Retinal pigment epithelial cell (primary cell): ENCODE results near the gene OR4D2.

Experiments
- DNase-seq: peaks from one replicate; pipeline ENCODE4 v3.0.0-alpha.2; 2010; ENCODE audit warnings: low read depth
- H3K4me3 ChIP-seq: 2 replicates; pipeline ENCODE4 v1.5.1; 2011; ENCODE audit warnings: mild to moderate bottlenecking, low read length, control low read depth, moderate library complexity
- CTCF ChIP-seq: conservative IDR thresholded peaks from 2 replicates; pipeline ENCODE4 v1.5.1; 2011; ENCODE audit warnings: low read depth, low read length, control low read depth, inconsistent platforms

Gene OR4D2

DNA sequence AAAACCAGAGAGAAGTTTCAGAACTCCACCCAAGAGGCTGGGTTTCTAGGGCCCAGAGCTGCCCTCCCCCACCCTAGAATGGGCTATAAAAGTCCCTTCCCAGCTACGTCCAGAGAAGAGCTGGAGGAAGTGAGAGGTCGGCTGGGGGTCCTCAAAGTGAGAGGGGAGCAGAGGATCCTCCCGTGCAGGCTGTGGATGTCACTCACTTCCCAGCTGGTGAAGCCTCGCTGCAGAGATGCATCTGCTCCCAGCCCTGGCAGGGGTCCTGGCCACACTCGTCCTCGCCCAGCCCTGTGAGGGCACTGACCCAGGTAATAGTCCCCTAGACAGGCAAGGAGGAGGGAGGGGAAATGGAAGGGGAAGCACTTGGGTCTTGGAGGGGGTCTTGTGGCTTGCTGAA is 25.8 kb downstream of the OR4D2 start, which contains the start of gene EPX:
Gene EPX, plus strand, starts transcription at position 115 of the 400 bp plus-strand sequence. Its CDS starts 121 bp downstream, at position 236.
- no peak for DNase-seq
- TF ChIP-seq CTCF, result no peak
- H3K4me3 ChIP-seq, result no peak within 1 kb of the TSS

- no peak for DNase-seq
- H3K4me3 ChIP-seq, result no peak overlapping the region
- no peak for TF ChIP-seq CTCF
Observed at GRCh38 chr17:58193641-58194255, 27.0 kb downstream of the OR4D2 start.

- DNase-seq, result no peak
- H3K4me3 ChIP-seq, result no peak overlapping the region
- TF ChIP-seq CTCF, result no peak
Observed at GRCh38 chr17:58195518-58196123, 28.8 kb downstream of the OR4D2 start.

- no peak for DNase-seq
- no peak for TF ChIP-seq CTCF
- no peak overlapping the region for H3K4me3 ChIP-seq
Observed at GRCh38 chr17:58196610-58197009, 29.8 kb downstream of the OR4D2 start.

GRCh38 chr17:58200024-58200633 is 33.3 kb downstream of the OR4D2 start:
- peak; percentile 69 for TF ChIP-seq CTCF
- H3K4me3 ChIP-seq, result no peak overlapping the region
- no peak for DNase-seq

- DNase-seq, result no peak
- H3K4me3 ChIP-seq, result no peak overlapping the region
- TF ChIP-seq CTCF, result no peak
Observed at GRCh38 chr17:58202859-58203258, 36.1 kb downstream of the OR4D2 start.

DNA sequence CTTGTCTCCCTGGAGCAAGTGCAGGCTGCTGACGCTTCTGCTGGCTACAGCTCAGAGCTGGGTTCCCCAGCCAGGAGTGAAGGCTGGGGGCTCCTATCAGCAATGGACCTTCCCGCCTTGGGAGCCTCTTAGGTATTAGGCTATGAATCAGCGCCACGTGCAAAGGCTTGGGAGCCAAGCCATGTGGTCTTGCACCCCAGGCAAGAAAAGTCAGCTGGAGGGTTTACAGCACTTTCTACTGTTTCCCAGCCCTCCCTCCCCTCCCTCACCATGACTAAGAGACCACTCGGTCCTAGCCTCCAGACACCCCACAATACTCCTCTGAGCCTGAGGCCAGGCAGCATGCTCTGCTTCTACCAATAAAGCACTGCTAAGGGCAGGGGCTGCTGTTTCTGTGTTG is 38.0 kb downstream of the OR4D2 start:
- DNase-seq, result no peak
- TF ChIP-seq CTCF, result no peak

More for the DNA sequence above, 38.0 kb downstream of the OR4D2 start:
- no peak overlapping the region for H3K4me3 ChIP-seq
